ENCODE measurements around the gene KREMEN2. TPM values are rescaled to one million over a fixed set of nuclear protein-coding genes. Genes with fewer than 3 reads are reported as not detected.
A peak's percentile ranks its signal among the peaks of the same experiment; 100 is the strongest.

The KREMEN2 gene
- total and polyA plus RNA-seq, 2 of the 13 experiments (the other 11 are each of a cell fraction or from before 2014, with no cell fraction given) = 0.48 to 1.2 TPM

DNA sequence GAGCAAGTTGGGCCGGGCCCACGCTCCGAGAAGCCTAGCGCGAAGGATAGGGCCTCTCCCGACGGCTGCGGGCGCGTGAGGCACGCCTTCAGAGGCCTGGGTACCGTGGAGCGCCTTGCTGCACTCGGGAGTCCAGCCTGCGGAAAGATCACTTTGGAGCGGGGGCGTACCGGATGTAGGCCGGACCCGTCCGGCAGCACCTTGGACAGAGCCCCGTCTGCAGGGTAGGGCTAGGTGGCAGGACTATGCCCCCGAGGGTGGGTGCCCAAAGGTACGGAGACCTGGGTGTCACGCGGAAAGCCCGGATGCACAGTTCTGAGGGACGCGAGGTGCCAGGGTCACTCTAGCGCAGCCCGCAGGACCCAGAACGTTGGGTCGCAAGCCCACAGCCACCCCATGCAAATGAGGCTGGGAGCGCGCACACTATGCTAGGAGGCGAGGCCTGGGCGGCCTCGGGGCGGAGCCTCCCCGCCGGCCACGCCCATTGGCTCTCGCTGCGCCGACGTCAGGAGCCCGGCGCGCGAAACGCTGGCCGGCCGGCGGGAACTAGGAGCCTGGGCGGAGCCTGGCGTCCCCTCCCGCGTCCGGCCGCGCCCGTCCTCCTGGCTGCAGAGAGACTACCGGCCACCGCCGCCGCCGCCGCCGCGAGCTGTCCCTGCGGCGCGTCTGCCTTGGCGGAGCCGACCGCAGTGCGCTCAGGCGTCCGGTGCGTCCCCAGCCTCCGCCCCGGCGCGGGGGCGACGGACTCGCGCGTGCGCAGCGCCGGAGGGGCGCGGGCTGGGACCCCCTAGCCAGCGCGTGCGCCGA is 4.9 kb downstream of the KREMEN2 start, which contains the start of gene PAQR4 (continued):
- TF ChIP-seq ZNF142 (CRISPR knock-in tag; IDR thresholded peaks at IDR 0.05) (peak; percentile 56; the same call in 1 of the 2 replicates), ZNF121 (CRISPR knock-in tag; IDR thresholded peaks at IDR 0.05) (0 out of 2 replicates have a peak, but pooled peaks have one; percentile 30), MAFG (CRISPR knock-in tag; IDR thresholded peaks at IDR 0.05) (no peak), SNAI1 (CRISPR knock-in tag; IDR thresholded peaks at IDR 0.05; ENCODE audit: borderline replicate concordance) (peak; percentile 86; the same call in 1 of the 2 replicates), ZKSCAN5 (CRISPR knock-in tag; IDR thresholded peaks at IDR 0.05) (0 out of 2 replicates have a peak, but pooled peaks have one; percentile 12), ZNF3 (CRISPR knock-in tag; IDR thresholded peaks at IDR 0.05) (peak; percentile 68; the same call in 1 of the 2 replicates), ZNF788 (CRISPR knock-in tag; IDR thresholded peaks at IDR 0.05; ENCODE audit: borderline replicate concordance) (peak; percentile 96), IRF1 (CRISPR knock-in tag; IDR thresholded peaks at IDR 0.05; ENCODE audit: low read depth) (0 out of 2 replicates have a peak, but pooled peaks have one; percentile 68), LCORL (IDR thresholded peaks at IDR 0.05) (no peak), LCORL (CRISPR knock-in tag; IDR thresholded peaks at IDR 0.05) (peak; percentile 90), ZNF138 (CRISPR knock-in tag; IDR thresholded peaks at IDR 0.05; ENCODE audit: low read depth) (peak; percentile 95; the same call in 1 of the 2 replicates), THAP11 (CRISPR knock-in tag; IDR thresholded peaks at IDR 0.05) (peak; percentile 82), ZNF713 (CRISPR knock-in tag; IDR thresholded peaks at IDR 0.05) (0 out of 2 replicates have a peak, but pooled peaks have one; percentile 97), ZC3H13 (CRISPR knock-in tag; IDR thresholded peaks at IDR 0.05) (peak; percentile 94), NFE2L1 (CRISPR knock-in tag; IDR thresholded peaks at IDR 0.05; ENCODE audit: borderline replicate concordance) (peak; percentile 94)
- TF ChIP-seq, protein P1, sequence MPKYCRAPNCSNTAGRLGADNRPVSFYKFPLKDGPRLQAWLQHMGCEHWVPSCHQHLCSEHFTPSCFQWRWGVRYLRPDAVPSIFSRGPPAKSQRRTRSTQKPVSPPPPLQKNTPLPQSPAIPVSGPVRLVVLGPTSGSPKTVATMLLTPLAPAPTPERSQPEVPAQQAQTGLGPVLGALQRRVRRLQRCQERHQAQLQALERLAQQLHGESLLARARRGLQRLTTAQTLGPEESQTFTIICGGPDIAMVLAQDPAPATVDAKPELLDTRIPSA (CRISPR knock-in tag; IDR thresholded peaks at IDR 0.05; ENCODE audit: borderline replicate concordance) = 0 out of 2 replicates have a peak, but pooled peaks have one; percentile 86
- TF ChIP-seq, protein P2, sequence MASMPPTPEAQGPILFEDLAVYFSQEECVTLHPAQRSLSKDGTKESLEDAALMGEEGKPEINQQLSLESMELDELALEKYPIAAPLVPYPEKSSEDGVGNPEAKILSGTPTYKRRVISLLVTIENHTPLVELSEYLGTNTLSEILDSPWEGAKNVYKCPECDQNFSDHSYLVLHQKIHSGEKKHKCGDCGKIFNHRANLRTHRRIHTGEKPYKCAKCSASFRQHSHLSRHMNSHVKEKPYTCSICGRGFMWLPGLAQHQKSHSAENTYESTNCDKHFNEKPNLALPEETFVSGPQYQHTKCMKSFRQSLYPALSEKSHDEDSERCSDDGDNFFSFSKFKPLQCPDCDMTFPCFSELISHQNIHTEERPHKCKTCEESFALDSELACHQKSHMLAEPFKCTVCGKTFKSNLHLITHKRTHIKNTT (CRISPR knock-in tag; IDR thresholded peaks at IDR 0.05) = no peak
- TF ChIP-seq, protein P3, sequence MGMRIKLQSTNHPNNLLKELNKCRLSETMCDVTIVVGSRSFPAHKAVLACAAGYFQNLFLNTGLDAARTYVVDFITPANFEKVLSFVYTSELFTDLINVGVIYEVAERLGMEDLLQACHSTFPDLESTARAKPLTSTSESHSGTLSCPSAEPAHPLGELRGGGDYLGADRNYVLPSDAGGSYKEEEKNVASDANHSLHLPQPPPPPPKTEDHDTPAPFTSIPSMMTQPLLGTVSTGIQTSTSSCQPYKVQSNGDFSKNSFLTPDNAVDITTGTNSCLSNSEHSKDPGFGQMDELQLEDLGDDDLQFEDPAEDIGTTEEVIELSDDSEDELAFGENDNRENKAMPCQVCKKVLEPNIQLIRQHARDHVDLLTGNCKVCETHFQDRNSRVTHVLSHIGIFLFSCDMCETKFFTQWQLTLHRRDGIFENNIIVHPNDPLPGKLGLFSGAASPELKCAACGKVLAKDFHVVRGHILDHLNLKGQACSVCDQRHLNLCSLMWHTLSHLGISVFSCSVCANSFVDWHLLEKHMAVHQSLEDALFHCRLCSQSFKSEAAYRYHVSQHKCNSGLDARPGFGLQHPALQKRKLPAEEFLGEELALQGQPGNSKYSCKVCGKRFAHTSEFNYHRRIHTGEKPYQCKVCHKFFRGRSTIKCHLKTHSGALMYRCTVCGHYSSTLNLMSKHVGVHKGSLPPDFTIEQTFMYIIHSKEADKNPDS (CRISPR knock-in tag; IDR thresholded peaks at IDR 0.05) = peak; percentile 57; the same call in 1 of the 2 replicates

Measured in HepG2 (cell line).